Lower lobe of right lung (tissue), 2 donors: ENCODE results near the gene UCN. TPM values are rescaled to one million over a fixed set of nuclear protein-coding genes. Genes with fewer than 3 reads are reported as not detected.

ENCODE experiments used
- ATAC-seq, 2 donors: fragments of 200-7000 bp; cut with Tn5 transposase; one replicate each; pipeline ENCODE4 v1.9.1; 2020 to 2022; ENCODE audit warnings: mild to moderate bottlenecking in 2 of 2, moderate library complexity in 2 of 2
- DNase-seq: peaks from one replicate; pipeline ENCODE4 v3.0.0-alpha.2; 2020
- H3K27ac ChIP-seq: fragments of 200-600 bp; one replicate; pipeline ENCODE4 v1.8.0; 2022
- H3K27me3 ChIP-seq: fragments of 200-600 bp; one replicate; pipeline ENCODE4 v1.8.0; 2022; ENCODE audit warnings: low read depth
- H3K36me3 ChIP-seq: fragments of 200-600 bp; one replicate; pipeline ENCODE4 v1.8.0; 2022; ENCODE audit warnings: mild to moderate bottlenecking
- H3K4me1 ChIP-seq: fragments of 200-600 bp; one replicate; pipeline ENCODE4 v1.8.0; 2022
- H3K4me3 ChIP-seq: fragments of 200-600 bp; one replicate; pipeline ENCODE4 v1.8.0; 2022; ENCODE audit warnings: mild to moderate bottlenecking
- H3K9me3 ChIP-seq: fragments of 200-600 bp; one replicate; pipeline ENCODE4 v1.8.0; 2022
- intact Hi-C: fragments of 100-400 bp; cut with DNase I; formaldehyde crosslinking; loops from one replicate; pipeline ENCODE4 v1.11.0; 2022
- total RNA-seq: library from RNA; stranded (reverse); fragmentation: NEBNext Ultra II Directional; extraction: Animal tissue kit (Norgen Biotek cat#: 25700); gene quantifications from one replicate; pipeline ENCODE4 v1.2.1, GENCODE V29; 2021
- TF ChIP-seq, protein P1 (sequence below): fragments of 200-600 bp; IDR thresholded peaks from one replicate; pipeline ENCODE4 v1.8.0; 2022; ENCODE audit warnings: antibody characterized with exemption, mild to moderate bottlenecking
- donor health status: DM: no; HTN: yes; CAD: no; lungs with severe emphysema.

Gene UCN
- total RNA-seq, 1 donor from 2014 or later: 4.0 TPM

DNA sequence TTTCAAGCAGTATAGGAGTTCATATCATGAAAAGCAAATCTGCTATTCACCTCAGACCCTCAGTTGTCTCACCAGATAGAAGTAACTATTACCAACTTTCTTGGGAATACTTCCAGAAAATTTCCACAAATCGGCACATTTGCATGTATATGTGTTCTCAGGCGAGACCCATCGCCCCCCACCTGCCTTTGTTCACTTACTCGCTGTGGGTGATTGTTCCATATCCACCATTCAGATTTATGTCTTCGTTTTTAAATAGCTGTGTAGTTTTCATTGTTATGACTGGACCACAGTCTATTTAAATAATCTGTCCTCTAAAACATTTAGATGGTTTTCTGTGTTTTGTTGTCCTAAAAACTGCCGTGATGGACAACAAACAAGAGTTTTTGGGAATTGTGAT, 22.8 kb downstream of the UCN start:
- peaks cover 13% of the 10 kb centered on the region for H3K27me3 ChIP-seq
- no peak overlapping the region for H3K27ac ChIP-seq
- ATAC-seq (no peak), DNase-seq (no peak)
- no peaks in the 10 kb centered on the region for H3K36me3 ChIP-seq
- no peak overlapping the region for H3K4me3 ChIP-seq
- intact Hi-C loops: no loop called here
- TF ChIP-seq, protein P1, sequence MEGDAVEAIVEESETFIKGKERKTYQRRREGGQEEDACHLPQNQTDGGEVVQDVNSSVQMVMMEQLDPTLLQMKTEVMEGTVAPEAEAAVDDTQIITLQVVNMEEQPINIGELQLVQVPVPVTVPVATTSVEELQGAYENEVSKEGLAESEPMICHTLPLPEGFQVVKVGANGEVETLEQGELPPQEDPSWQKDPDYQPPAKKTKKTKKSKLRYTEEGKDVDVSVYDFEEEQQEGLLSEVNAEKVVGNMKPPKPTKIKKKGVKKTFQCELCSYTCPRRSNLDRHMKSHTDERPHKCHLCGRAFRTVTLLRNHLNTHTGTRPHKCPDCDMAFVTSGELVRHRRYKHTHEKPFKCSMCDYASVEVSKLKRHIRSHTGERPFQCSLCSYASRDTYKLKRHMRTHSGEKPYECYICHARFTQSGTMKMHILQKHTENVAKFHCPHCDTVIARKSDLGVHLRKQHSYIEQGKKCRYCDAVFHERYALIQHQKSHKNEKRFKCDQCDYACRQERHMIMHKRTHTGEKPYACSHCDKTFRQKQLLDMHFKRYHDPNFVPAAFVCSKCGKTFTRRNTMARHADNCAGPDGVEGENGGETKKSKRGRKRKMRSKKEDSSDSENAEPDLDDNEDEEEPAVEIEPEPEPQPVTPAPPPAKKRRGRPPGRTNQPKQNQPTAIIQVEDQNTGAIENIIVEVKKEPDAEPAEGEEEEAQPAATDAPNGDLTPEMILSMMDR: no peak
- no peaks in the 10 kb centered on the region for H3K4me1 ChIP-seq
- H3K9me3 ChIP-seq: no peaks in the 10 kb centered on the region

DNA sequence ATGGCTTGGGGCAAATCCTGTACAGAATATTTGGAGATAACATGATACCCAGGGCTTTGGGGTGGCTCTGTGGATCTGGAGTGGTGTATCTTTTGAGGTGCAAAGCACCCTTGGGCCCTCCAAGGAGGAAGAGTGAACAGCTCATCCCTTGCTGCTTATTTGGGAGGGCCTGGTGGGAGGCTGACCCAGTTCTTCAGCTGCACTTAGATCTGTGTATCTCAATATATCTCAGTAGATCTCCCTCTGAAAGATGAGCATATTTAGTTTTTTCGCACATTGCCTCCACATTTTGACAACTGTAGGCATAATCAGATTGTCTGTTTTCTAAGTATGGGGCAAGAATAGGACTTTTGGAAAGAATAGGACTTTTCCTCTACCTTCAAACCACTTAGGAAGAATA, 23.2 kb downstream of the UCN start:
- Histone ChIP-seq H3K4me3 (no peak overlapping the region), H3K36me3 (no peaks in the 10 kb centered on the region), H3K27me3 (peaks cover 10% of the 10 kb centered on the region), H3K27ac (no peak overlapping the region), H3K9me3 (no peaks in the 10 kb centered on the region), H3K4me1 (peaks cover 2% of the 10 kb centered on the region)
- no peak for ATAC-seq
- DNase-seq: no peak
- TF ChIP-seq, protein P1: no peak
- intact Hi-C loops: no loop called here

DNA sequence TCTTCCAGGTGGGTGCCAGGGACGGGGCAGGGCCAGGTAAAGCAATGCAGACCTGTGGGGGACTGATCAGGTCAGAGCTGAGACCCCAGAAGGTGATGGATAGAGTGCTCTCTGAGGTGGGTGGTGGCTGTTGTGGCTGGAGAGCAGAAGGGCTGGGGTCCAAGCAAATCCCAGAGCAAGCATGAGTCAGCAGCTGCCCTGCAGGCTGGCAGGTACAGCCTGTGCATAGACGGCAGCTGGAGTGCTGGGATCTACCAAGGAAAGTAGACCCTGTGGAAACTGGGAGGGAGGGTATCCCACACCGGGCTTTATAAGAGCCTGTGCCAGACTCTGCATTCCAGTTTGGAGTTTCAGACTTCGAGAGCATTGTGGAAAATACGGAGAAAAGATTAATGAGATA, 25.4 kb downstream of the UCN start:
- no peak for ATAC-seq

DNA sequence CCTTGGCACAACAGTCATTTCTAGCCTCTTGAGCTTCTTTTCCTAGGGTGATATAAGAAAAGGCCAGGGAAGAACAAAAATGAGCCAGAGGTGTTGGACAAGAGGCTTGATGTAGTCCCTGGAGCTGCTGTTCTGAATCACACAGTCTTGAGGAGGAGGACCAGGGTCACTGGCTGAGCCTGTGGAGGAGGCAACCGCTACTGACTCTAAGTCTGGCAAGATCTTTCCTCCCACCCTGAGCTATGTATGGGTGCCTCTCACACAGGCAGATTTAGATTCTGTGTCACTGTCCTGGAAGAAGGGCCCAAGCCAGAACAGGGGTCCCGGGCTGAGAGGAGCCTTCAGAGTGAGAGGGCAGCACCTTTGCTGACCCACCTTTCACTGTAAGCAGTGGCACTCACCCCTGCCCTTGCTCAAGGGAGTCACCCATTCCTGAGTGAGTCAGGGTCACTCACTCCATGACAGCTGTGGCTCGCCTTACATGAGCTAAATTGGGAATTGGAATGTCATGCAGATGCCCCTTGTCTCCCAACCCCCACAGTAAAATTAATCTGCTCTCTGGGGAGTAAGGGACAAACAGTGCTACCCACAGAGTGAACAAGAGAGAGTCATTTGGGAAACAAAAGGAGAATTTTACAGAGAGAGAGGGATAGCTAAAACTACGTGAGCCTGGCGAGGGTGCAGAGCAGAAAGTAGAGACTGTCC, 26.2 kb downstream of the UCN start, which contains the start of gene TRIM54:
Gene TRIM54 (plus strand): TSS at position 575 of the 705 bp plus-strand sequence. CDS start 303 bp downstream, outside the sequence.
- intact Hi-C loops: no loop called here
- H3K27ac ChIP-seq: no peak within 1 kb of the TSS
- ATAC-seq (no peak), DNase-seq (no peak)
- peaks cover 8% of the 10 kb centered on the region for H3K4me1 ChIP-seq
- no peaks in the 10 kb centered on the region for H3K9me3 ChIP-seq
- peaks cover 10% of the 10 kb centered on the region for H3K27me3 ChIP-seq
- TF ChIP-seq, protein P1: no peak
- no peak within 1 kb of the TSS for H3K4me3 ChIP-seq
- no peaks in the 10 kb centered on the region for H3K36me3 ChIP-seq

More for the DNA sequence above, 25.4 kb downstream of the UCN start:
- no peak overlapping the region for H3K4me3 ChIP-seq
- peaks cover 10% of the 10 kb centered on the region for H3K27me3 ChIP-seq
- peaks cover 8% of the 10 kb centered on the region for H3K4me1 ChIP-seq
- no peak overlapping the region for H3K27ac ChIP-seq
- intact Hi-C loops: no loop called here
- no peak for DNase-seq
- no peaks in the 10 kb centered on the region for H3K9me3 ChIP-seq
- TF ChIP-seq, protein P1: no peak
- H3K36me3 ChIP-seq: no peaks in the 10 kb centered on the region

DNA sequence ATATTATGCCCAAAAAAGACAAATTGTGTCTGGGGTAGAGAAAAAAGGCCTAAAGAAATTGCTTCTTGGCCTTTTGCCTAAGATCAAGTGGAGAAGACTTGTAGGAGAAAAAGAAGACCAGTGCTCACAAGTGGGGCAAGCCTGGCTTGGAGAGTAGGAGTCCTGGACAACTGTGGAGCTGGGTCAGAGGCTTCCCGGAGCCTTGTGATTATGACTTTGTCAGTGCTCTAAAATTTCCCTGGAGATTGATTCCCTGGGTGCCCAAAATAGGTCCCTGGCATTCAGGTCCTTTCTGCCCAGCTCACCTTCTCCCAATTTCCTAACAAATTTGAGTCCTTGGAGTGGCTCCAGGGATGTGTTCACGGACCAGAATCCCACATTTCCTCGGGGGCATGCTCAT, 26.8 kb downstream of the UCN start:
- no peak overlapping the region for H3K4me3 ChIP-seq

More for the DNA sequence above, 26.8 kb downstream of the UCN start:
- peaks cover 10% of the 10 kb centered on the region for H3K27me3 ChIP-seq
- no peak overlapping the region for H3K27ac ChIP-seq
- DNase-seq (no peak), ATAC-seq (no peak)
- TF ChIP-seq, protein P1: no peak
- no peaks in the 10 kb centered on the region for H3K36me3 ChIP-seq
- H3K9me3 ChIP-seq: no peaks in the 10 kb centered on the region
- intact Hi-C loops: no loop called here
- peaks cover 8% of the 10 kb centered on the region for H3K4me1 ChIP-seq
